HL-60/S4 treated with retinoic acid at 250 ng/mL for 4 days and 3 days (cell line): ENCODE measurements around the gene HAP1.

Experiments used
- in situ Hi-C: fragments of 300-500 bp; cut with MboI; formaldehyde crosslinking; loops from 2 replicates; pipeline ENCODE4 v1.7.0; 2022; ENCODE audit warnings: low sequenced_read_pairs

HAP1 gene

GRCh38 chr17:41763327-41763726 lies 28.9 kb upstream of the HAP1 start:
- in situ Hi-C loops: no loop called here

- in situ Hi-C loops: no loop called here
Measured at GRCh38 chr17:41762841-41763240, 28.4 kb upstream of the HAP1 start.

- in situ Hi-C loops: no loop called here
Measured at GRCh38 chr17:41762391-41762790, 27.9 kb upstream of the HAP1 start.

DNA sequence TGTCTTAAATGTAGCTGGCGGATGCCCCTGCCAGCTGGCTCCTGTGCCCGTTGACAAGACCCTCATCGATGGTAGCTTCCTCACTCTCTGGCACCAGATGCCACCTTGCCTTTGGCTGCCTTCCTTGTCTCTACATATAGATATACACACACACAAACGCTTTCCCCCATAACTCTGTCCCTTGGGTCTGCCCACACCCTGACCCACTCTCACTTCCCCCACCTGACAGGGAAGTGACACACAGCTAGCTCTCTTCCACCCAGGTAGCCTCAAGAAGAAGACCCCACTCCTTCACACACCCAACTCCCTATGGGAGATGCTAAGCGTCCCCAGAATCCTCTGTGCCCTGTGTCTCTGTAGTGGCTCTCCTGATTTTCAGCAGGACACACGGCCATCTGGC lies 26.4 kb upstream of the HAP1 start:
- in situ Hi-C loops: no loop called here

DNA sequence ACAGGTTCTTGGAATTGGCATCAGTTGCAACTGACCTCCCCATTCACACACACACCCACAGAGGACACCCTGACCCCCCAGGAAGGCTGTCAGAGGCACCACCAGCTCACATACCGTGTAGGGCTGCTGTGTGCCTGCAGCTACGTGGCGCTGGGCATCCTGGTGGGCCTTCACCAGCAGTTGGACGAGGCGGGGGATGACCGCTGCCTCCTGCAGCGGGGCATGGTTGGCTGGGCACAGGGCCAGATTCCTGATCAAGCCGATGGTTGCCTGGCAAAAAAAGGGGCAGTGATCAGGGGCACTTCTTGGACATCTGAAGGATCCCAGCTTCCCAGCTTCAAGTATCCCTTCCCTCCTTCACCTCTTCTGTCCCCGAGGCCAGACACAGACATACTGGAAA lies 24.2 kb upstream of the HAP1 start:
- in situ Hi-C loops: no loop called here

DNA sequence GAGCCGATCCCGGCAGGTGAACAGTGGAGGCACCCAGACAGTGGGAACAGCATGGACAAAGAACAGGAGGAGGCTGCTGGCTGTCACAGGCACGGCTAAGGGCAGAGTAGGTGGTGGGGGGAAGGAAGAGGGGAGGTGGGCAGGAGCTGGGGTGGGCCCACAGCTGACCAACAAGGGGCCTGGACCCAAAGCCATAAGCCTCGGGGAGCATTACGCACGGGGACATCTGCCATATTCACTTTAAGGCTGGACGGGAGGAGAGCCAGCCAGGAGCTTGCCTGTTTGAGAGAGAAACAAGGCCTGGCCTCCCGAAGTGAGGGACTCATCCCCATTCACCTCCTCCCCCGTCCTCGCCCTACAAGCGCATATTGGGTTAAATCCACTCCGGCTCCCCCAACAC lies 19.6 kb upstream of the HAP1 start:
- in situ Hi-C loops: no loop called here

GRCh38 chr17:41751288-41751687 lies 16.8 kb upstream of the HAP1 start:
- in situ Hi-C loops: no loop called here

DNA sequence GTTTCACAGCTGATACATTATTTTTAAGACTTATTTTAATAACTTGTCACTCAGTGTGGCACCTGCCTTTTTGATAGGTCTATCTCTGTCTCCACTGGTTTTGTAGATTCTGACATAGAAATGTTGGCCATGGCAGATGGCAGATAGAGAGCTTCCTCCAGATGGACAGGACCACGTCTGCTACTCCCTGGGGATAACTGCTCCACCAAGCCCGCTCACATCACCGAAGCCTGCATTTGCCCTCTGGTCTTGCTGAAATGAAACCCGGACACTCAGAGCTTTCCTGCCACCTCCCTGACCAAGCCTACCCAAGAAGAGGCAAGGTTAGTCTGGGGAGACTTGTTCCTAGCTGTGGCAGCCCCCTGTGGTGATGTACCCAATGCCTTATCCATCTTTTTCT lies 16.4 kb upstream of the HAP1 start:
- in situ Hi-C loops: no loop called here

DNA sequence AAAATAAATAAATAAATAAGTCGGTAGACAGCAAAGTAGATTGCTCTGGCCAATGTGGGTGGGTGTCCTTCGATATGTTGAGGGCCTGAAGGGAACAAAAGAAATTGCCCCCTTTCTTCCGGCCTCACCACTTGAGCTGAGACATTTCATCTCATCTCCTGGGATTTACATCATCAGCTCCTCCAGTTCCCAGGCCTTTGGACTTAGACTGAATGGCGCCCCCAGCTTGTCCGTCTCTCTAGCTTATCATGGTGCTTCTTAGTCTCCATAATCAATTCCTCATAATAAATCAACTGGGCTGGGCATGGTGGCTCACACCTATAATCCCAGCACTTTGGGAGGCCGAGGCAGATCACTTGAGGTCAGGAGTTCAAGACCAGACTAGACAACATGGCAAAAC lies 13.8 kb upstream of the HAP1 start:
- in situ Hi-C loops: loop anchor here (10.0 to 25.0 kb wide), 2 partner anchors 47 to 364 kb away; partner anchors contain the start of genes DHX58, HSPB9 and KAT2A

DNA sequence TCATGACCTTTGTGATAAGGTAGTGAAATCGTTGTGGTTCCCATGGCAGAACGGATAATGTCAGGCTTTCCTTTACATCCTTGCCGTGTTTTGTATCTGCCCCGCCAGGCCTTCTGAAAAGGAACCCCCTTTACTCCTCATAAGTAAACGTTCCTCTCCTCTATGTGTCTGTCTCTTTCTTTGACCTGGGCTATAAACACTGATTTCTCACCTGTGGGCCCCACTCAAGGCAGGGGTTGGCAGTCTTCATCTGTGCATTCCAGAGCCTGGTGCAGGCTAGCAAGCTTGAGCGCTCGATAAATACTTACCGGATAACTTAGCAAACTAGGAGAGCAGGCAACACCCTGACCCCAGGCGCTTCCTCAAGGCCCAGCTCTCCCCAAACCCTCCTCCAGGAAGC lies 7.3 kb upstream of the HAP1 start:
- in situ Hi-C loops: loop anchor here (10.0 to 25.0 kb wide), 2 partner anchors 53 to 371 kb away; partner anchors contain the start of genes DHX58, HSPB9 and KAT2A

DNA sequence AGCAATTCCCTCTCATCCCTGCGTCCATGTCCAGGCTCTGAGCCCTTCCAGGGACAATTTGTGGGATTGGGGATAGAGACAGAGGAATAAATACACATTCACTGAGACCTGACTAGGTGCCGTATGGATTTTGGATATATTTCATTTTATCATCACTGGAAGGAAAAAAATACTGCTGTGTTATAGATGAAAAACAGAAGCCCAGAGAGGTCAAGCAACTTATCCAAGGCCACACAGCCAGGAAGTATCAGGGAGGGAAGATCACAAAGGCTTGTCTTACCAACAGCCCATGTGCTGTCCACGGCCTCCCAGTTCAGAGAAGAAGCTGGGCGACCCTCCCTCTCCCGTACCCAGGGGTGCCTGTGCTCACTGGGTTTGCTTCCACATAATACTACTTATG lies 6.1 kb upstream of the HAP1 start:
- in situ Hi-C loops: loop anchor here (10.0 to 25.0 kb wide), 2 partner anchors 54 to 372 kb away; partner anchors contain the start of genes DHX58, HSPB9 and KAT2A

DNA sequence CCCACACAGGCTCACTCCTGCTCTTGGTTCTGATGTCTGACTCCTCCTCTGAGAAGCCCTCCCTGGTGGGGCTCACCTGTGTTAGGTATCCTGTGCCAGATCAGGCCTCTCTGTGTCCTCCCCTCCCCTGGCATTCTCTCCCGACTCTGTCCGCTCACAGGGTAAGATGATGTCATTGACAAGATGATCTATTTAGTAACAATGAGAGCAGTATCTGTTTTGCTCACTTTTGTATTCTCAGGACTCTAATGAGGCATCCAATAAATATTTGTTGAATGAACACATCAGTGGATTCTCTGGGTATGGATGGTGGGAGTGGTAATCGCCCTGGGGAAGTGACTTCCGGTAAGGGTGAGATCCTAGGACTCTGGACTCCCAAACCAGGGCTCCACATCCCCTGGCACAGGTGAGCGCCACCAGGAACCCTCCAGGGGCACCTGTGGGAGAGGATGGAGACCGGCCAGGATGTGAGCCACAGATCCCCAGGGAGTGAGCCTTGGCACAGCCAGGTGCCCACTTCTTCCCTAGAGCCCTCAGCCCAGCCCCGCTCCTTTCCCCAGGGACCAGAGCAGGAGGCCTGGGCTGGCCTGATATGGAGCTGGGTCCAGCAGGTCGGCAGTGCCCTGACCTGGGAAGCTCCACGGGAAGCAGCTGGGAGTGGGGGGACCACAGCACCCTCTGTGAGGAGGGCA lies 5.4 kb upstream of the HAP1 start:
- in situ Hi-C loops: loop anchor here (10.0 to 25.0 kb wide), 2 partner anchors 55 to 372 kb away; partner anchors contain the start of genes DHX58, HSPB9 and KAT2A

- in situ Hi-C loops: loop anchor here (25.0 kb wide), 1 partner anchor 374 kb away; the partner anchor contains the start of genes DHX58, HSPB9 and KAT2A
Measured at GRCh38 chr17:41738801-41739112, 4.3 kb upstream of the HAP1 start.

DNA sequence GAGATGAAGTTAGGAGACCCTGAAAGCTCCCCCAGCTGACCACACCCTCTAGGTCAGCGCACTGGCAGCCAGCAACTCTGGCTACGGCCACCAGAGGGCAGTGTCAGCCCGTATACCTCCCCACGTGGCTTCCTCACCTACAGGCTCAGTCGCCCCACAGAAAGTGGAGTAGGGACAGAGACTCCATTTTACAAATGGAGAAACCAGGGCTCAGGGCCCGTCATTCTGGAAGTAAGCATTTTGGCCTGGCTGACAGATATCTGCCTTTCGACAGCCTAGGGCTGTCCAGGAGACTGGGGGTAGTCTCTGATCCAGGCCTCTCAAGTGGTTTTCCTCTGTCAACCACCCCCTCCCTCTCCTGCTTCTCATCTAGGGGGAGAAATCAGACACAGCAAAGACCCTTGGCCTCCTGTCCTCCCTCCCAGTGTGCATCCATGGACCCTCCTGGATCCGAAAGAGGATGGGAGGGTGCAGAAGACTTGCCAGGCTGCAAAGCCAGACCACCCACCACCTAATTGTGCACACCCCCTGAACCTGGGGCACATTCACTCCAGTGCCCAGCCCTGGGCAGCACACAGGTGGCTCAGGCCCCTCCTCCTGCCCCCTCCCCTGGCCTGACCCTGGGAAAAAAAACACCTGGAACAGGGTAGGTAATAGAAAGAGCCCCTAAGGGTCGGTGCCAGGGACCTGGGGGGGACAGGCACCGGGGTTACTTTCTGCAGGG lies 3.8 kb upstream of the HAP1 start:
- in situ Hi-C loops: loop anchor here (25.0 kb wide), 1 partner anchor 374 kb away; the partner anchor contains the start of genes DHX58, HSPB9 and KAT2A

DNA sequence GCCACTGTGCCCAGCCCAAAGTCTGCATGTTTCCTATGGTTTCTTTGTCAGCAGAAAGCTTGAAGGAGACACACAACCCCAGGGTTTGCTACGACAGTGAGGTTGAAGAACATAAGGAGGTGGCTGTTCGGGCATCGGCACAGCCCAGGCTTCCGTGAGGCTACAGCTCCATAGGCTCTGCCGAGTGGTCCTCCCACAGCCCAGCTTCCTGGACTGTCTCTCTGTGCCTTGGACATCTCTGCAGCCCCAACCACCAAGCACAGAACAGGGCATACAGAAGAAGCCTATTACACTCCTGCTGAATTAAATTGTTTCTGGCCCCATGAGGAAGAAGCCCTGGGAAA lies 3.2 kb upstream of the HAP1 start:
- in situ Hi-C loops: loop anchor here (25.0 kb wide), 1 partner anchor 375 kb away; the partner anchor contains the start of genes DHX58, HSPB9 and KAT2A

GRCh38 chr17:41736983-41737679 lies 2.7 kb upstream of the HAP1 start:
- in situ Hi-C loops: loop anchor here (25.0 kb wide), 1 partner anchor 375 kb away; the partner anchor contains the start of genes DHX58, HSPB9 and KAT2A

GRCh38 chr17:41735744-41736143 lies 1.3 kb upstream of the HAP1 start:
- in situ Hi-C loops: loop anchor here (25.0 kb wide), 1 partner anchor 377 kb away; the partner anchor contains the start of genes DHX58, HSPB9 and KAT2A

DNA sequence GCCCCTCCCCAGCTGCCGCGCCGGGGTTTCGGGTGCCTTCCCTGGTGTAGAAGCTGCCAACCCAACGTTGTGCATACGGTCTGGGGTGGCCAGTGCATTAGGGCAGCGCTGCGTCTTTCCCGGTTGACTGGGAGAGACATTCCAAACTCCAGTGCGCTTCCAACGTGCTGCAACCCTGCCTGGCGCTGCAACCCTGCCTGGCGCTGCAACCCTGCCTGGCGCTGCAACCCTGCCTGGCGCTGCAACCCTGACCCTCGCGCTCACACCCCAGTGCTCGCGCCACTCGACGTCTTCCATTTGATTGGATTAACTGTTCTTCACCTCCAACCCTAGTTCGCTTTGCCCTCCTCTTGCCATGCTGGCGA lies 488 bp upstream of the HAP1 start:
- in situ Hi-C loops: loop anchor here (25.0 kb wide), 1 partner anchor 377 kb away; the partner anchor contains the start of genes DHX58, HSPB9 and KAT2A

DNA sequence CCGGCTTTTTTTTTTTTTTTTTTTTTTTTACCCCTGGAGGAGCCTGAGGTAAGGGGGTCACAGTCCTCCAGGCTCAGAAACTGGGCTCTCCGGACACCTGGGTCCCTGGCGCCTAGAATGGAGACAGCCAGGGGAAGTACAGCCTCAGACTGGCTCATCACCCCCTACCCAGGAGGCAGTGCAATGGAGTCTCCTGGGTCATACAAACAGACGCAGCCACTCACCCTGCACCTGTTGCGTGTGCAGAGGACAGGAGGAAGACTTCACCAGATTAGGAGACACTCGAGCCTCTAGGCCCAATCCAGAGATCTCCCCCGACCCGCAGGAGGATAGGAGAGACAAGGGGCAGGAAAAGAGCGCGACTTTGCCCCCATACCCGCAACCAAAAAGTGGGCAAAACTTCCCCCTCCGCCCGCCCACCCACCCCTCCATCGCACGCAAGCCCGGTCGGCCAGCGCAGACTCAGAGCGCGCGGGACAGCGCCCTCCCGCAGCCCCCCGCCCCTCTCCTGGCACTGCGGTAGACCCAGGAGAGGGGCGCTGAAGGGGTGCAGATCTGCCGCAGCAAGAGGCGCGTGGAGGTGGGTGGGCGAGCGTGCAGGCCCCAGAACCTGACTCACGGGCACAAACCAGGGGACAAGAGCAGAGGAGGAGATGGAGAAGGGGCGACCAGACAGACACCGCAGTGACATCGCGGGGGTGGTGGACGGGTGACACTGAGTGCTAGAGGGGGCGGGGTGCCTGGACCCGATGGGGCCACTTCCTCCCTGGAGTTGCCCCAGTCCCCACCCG lies 900 bp downstream of the HAP1 start:
- in situ Hi-C loops: loop anchor here (25.0 kb wide), 1 partner anchor 379 kb away; the partner anchor contains the start of genes DHX58, HSPB9 and KAT2A

- in situ Hi-C loops: loop anchor here (25.0 kb wide), 1 partner anchor 380 kb away; the partner anchor contains the start of genes DHX58, HSPB9 and KAT2A
Measured at GRCh38 chr17:41731836-41732235, 2.6 kb downstream of the HAP1 start.
